CD4-positive, alpha-beta T cell treated with Interleukin-17A for 4 hours (primary cell): Measurements from ENCODE around the gene GLT1D1.
"Not testable (repeated sequence)": the region's sequence is repeated elsewhere in the genome, so short reads cannot be mapped to it uniquely, and the experiment has no call there.

ENCODE experiments used
- DNase-seq: peaks from one replicate; pipeline ENCODE4 v3.0.0-alpha.2; 2020; ENCODE audit warnings: mixed read lengths

GLT1D1 gene

GRCh38 chr12:128852885-128853599 is at the start of gene GLT1D1:
GLT1D1 (plus strand) TSS chr12:128853478; CDS start chr12:128853582, 104 bp downstream.
- no peak for DNase-seq

- no peak for DNase-seq
Measured at GRCh38 chr12:128803788-128804187, 49.5 kb upstream of the GLT1D1 start.

- no peak for DNase-seq
Measured at GRCh38 chr12:128804762-128805161, 48.5 kb upstream of the GLT1D1 start.

GRCh38 chr12:128805406-128805805 is 47.9 kb upstream of the GLT1D1 start:
- DNase-seq, result not testable (repeated sequence)

GRCh38 chr12:128806573-128806972 is 46.7 kb upstream of the GLT1D1 start:
- no peak for DNase-seq

- DNase-seq, result no peak
Measured at GRCh38 chr12:128807161-128807724, 46.0 kb upstream of the GLT1D1 start.

GRCh38 chr12:128808651-128809050 is 44.6 kb upstream of the GLT1D1 start:
- DNase-seq, result no peak

GRCh38 chr12:128810182-128811127 is 42.8 kb upstream of the GLT1D1 start:
- no peak for DNase-seq

- no peak for DNase-seq
Measured at GRCh38 chr12:128811806-128812205, 41.5 kb upstream of the GLT1D1 start.

- DNase-seq, result no peak
Measured at GRCh38 chr12:128813392-128813791, 39.9 kb upstream of the GLT1D1 start.

GRCh38 chr12:128813883-128814282 is 39.4 kb upstream of the GLT1D1 start:
- DNase-seq, result no peak

GRCh38 chr12:128814411-128815261 is 38.6 kb upstream of the GLT1D1 start:
- no peak for DNase-seq

- DNase-seq, result no peak
Measured at GRCh38 chr12:128815779-128816642, 37.3 kb upstream of the GLT1D1 start.

- no peak for DNase-seq
Measured at GRCh38 chr12:128816643-128816920, 36.7 kb upstream of the GLT1D1 start.

- no peak for DNase-seq
Measured at GRCh38 chr12:128817111-128818015, 35.9 kb upstream of the GLT1D1 start.

- no peak for DNase-seq
Measured at GRCh38 chr12:128818065-128819022, 34.9 kb upstream of the GLT1D1 start.

- no peak for DNase-seq
Measured at GRCh38 chr12:128819293-128820144, 33.8 kb upstream of the GLT1D1 start.

- no peak for DNase-seq
Measured at GRCh38 chr12:128820253-128820652, 33.0 kb upstream of the GLT1D1 start.
